Esophagus muscularis mucosa (tissue), 3 donors: Measurements from ENCODE around the gene WASF3.

Experiments used
- POLR2AphosphoS5 ChIP-seq, 2 donors: sonication (generic); formaldehyde crosslinking; IDR thresholded peaks; one replicate each; pipeline ENCODE4 v1.6.1; 2017; ENCODE audit warnings: antibody characterized with exemption in 2 of 2
- TF ChIP-seq, protein P1 (sequence below), 3 experiments: fragments of 200-600 bp in 2 of 3; fragments of 450-650 bp in 1 of 3; sonication (generic) in 2 of 3; IDR thresholded peaks; one replicate each; pipeline ENCODE4 v1.5.1; 2017 to 2019; ENCODE audit warnings: antibody characterized with exemption in 3 of 3, mild to moderate bottlenecking in 2 of 3, moderate library complexity in 1 of 3

DNA sequence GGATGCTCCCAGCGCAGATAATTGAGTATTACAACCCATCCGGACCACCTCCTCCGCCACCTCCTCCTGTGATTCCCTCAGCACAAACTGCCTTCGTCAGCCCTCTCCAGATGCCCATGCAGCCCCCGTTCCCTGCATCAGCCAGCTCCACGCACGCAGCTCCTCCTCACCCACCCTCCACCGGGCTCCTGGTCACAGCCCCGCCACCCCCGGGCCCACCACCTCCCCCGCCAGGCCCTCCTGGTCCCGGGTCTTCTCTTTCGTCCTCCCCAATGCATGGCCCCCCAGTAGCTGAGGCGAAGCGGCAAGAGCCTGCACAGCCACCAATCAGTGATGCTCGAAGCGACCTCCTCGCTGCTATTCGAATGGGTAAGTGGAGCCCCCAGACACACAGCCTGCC is 125.1 kb downstream of the WASF3 start:
- TF ChIP-seq, protein P1, sequence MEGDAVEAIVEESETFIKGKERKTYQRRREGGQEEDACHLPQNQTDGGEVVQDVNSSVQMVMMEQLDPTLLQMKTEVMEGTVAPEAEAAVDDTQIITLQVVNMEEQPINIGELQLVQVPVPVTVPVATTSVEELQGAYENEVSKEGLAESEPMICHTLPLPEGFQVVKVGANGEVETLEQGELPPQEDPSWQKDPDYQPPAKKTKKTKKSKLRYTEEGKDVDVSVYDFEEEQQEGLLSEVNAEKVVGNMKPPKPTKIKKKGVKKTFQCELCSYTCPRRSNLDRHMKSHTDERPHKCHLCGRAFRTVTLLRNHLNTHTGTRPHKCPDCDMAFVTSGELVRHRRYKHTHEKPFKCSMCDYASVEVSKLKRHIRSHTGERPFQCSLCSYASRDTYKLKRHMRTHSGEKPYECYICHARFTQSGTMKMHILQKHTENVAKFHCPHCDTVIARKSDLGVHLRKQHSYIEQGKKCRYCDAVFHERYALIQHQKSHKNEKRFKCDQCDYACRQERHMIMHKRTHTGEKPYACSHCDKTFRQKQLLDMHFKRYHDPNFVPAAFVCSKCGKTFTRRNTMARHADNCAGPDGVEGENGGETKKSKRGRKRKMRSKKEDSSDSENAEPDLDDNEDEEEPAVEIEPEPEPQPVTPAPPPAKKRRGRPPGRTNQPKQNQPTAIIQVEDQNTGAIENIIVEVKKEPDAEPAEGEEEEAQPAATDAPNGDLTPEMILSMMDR (IDR thresholded peaks at IDR 0.05) = no peak
- TF ChIP-seq POLR2AphosphoS5 (IDR thresholded peaks at IDR 0.05) = no peak
